Upper lobe of left lung (tissue), 6 donors: ENCODE measurements around the gene LRRC23. TPM values are rescaled to one million over a fixed set of nuclear protein-coding genes. Genes with fewer than 3 reads are reported as not detected.

ENCODE experiments used
- ATAC-seq, 2 donors: fragments of 200-7000 bp; cut with Tn5 transposase; one replicate each; pipeline ENCODE4 v1.9.1; 2022; ENCODE audit warnings: mild to moderate bottlenecking in 2 of 2, moderate library complexity in 2 of 2; ENCODE audit not compliant: low FRiP score in 2 of 2
- DNase-seq, 2 donors: peaks; one replicate each; pipeline ENCODE4 v3.0.0-alpha.2; 2019 to 2020
- H3K27ac ChIP-seq, 4 donors: fragments of 200-600 bp; sonication (generic); one replicate each; pipeline ENCODE4 v1.5.1; 2016 to 2019
- H3K27me3 ChIP-seq, 4 donors: fragments of 200-600 bp; sonication (generic); one replicate each; pipeline ENCODE4 v1.5.1; 2017 to 2019
- H3K36me3 ChIP-seq, 4 donors: fragments of 200-600 bp; sonication (generic); one replicate each; pipeline ENCODE4 v1.5.1; 2016 to 2019
- H3K4me1 ChIP-seq, 4 donors: fragments of 200-600 bp; sonication (generic); one replicate each; pipeline ENCODE4 v1.5.1; 2018 to 2019
- H3K4me3 ChIP-seq, 4 donors: fragments of 200-600 bp; sonication (generic); one replicate each; pipeline ENCODE4 v1.5.1; 2017 to 2019; ENCODE audit warnings: mild to moderate bottlenecking in 2 of 4, moderate library complexity in 1 of 4
- H3K9me3 ChIP-seq, 4 donors: fragments of 200-600 bp; sonication (generic); one replicate each; pipeline ENCODE4 v1.5.1; 2018 to 2019
- CTCF ChIP-seq, 6 experiments: fragments of 450-650 bp in 4 of 6; fragments of 200-600 bp in 2 of 6; sonication (generic) in 2 of 6; IDR thresholded peaks; one replicate each; pipeline ENCODE4 v1.5.1; 2016 to 2019; ENCODE audit warnings: antibody characterized with exemption in 6 of 6
- EP300 ChIP-seq, 4 donors: sonication (generic); formaldehyde crosslinking; IDR thresholded peaks; one replicate each; pipeline ENCODE4 v1.5.1; 2017; ENCODE audit warnings: antibody characterized with exemption in 4 of 4, control low read depth in 2 of 4
- POLR2A ChIP-seq, 4 donors: fragments of 450-650 bp; IDR thresholded peaks; one replicate each; pipeline ENCODE4 v1.5.1; 2016 to 2017; ENCODE audit warnings: antibody characterized with exemption in 4 of 4, mild to moderate bottlenecking in 2 of 4
- POLR2AphosphoS5 ChIP-seq, 2 donors: sonication (generic); formaldehyde crosslinking; IDR thresholded peaks; one replicate each; pipeline ENCODE4 v1.5.1; 2017; ENCODE audit warnings: antibody characterized with exemption in 2 of 2
- WGBS, 2 donors: methylation state at CpG; one replicate each; pipeline ENCODE4 v1.1.5; 2017 to 2018; 5-methylcytosine and 5-hydroxymethylcytosine counted together
- total RNA-seq, 6 donors: library from RNA; depleted of rRNA in 4 of 6; stranded (reverse); fragments of >200 nt in 4 of 6; gene quantifications; one replicate each; pipeline versions ENCODE4 v1.1.0 to v1.2.1, GENCODE V29; 2016 to 2021
- donor health status: DM: no; HTN: no; CAD: no; lungs with moderate emphysema.
- donor health status: DM: no; HTN: yes; CAD: no; lungs with severe emphysema.

Gene LRRC23
- total RNA-seq, 6 donors from 2014 or later: 12.0 to 83.2 (median 29.1) TPM

DNA sequence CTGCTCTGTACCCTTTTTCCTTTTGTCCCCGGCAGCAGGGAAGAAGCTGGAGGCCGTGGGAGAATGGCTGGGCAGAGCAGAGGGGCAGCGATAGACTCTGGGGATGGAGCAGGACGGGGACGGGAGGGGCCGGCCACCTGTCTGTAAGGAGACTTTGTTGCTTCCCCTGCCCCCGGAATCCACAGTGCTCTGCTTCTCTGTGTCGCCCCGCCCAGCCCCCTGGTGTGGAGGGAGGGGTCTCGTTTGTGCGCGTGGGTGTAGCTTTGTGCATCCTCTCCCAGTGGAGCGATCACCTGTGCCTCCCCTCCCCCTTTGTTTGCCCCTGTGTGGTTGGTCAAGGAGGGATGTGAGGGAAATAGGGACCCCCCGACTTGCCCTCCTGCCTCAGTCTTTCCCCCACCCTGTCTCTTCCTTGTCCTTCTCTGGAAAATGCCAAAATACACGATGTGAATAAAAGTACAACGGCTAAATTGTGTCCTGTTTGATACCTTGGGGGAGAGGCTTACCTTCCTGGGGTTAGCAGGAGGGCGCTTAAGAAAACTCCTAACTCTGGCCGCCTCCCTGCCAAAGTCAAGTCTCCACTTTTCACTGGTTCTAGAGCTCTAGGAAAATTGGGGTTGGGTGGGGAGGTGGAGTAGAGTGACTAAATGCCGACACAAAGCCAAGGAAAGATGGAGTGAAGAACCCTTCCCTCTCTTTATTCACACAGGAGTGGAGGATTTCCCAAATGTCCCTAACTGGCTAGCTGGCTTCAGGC lies 38.3 kb upstream of the LRRC23 start:
- peaks cover 33 to 43% (median 37%) of the 10 kb centered on the region in 4 donors for H3K4me1 ChIP-seq
- TF ChIP-seq CTCF (IDR thresholded peaks at IDR 0.05) (no peak), EP300 (IDR thresholded peaks at IDR 0.05) (no peak), POLR2AphosphoS5 (IDR thresholded peaks at IDR 0.05) (no peak), POLR2A (IDR thresholded peaks at IDR 0.05) (no peak)
- peak overlapping the region; percentile 93 to 97 (median 96) for H3K27ac ChIP-seq
- peaks cover 17 to 70% (median 46%) of the 10 kb centered on the region in 4 donors for H3K36me3 ChIP-seq
- ATAC-seq: no peak
- no peaks in the 10 kb centered on the region for H3K9me3 ChIP-seq
- WGBS, 2 donors: 79 to 85% methylated on average over 18 to 19 of the region's 19 CpGs
- DNase-seq: peak in 1 of 2 donors; percentile 62
- no peaks in the 10 kb centered on the region for H3K27me3 ChIP-seq
- H3K4me3 ChIP-seq: peak overlapping the region in 3 of 4 donors; percentile 93 to 100 (median 99)

- Histone ChIP-seq H3K9me3 (no peaks in the 10 kb centered on the region), H3K4me1 (peaks cover 39 to 49% (median 43%) of the 10 kb centered on the region in 4 donors), H3K4me3 (peak overlapping the region; percentile 53 to 100 (median 96)), H3K27ac (peak overlapping the region; percentile 93 to 97 (median 96)), H3K27me3 (no peaks in the 10 kb centered on the region), H3K36me3 (peaks cover 10 to 65% (median 40%) of the 10 kb centered on the region in 4 donors)
- TF ChIP-seq CTCF (IDR thresholded peaks at IDR 0.05) (peak in 1 of 6 experiments; percentile 11), EP300 (IDR thresholded peaks at IDR 0.05) (no peak)
- ATAC-seq (peak; percentile 1 to 3), DNase-seq (peak; percentile 44 to 77)
- 0 to 3% methylated on average over 1 to 30 of the region's 33 CpGs for WGBS, 2 donors
These were observed 37.7 kb upstream of the LRRC23 start for GRCh38 chr12:6866920-6867412.

- TF ChIP-seq POLR2AphosphoS5 (IDR thresholded peaks at IDR 0.05) (peak; percentile 98 to 100), CTCF (IDR thresholded peaks at IDR 0.05) (peak in 2 of 6 experiments; percentile 13 to 22), POLR2A (IDR thresholded peaks at IDR 0.05) (peak; percentile 96 to 99 (median 97)), EP300 (IDR thresholded peaks at IDR 0.05) (peak in 1 of 4 donors; percentile 32)
- DNase-seq: peak; percentile 88 to 96
- WGBS, 2 donors: 0 to 1% methylated on average over 41 to 52 of the region's 86 CpGs
- H3K27me3 ChIP-seq: no peaks in the 10 kb centered on the region
- peaks cover 8 to 59% (median 37%) of the 10 kb centered on the region in 4 donors for H3K36me3 ChIP-seq
- ATAC-seq: peak; percentile 88 to 93
- H3K27ac ChIP-seq: peak within 1 kb of the TSS; percentile 93 to 97 (median 96)
- H3K4me1 ChIP-seq: peaks cover 42 to 56% (median 46%) of the 10 kb centered on the region in 4 donors
- no peaks in the 10 kb centered on the region for H3K9me3 ChIP-seq
- H3K4me3 ChIP-seq: peak within 1 kb of the TSS; percentile 70 to 100 (median 96)
These were observed 37.0 kb upstream of the LRRC23 start, which contains the start of gene TPI1 for GRCh38 chr12:6867413-6868210. TSS of gene TPI1 (plus strand) at chr12:6867531. CDS start at chr12:6867567, 36 bp downstream.

- H3K27ac ChIP-seq: peak overlapping the region; percentile 93 to 97 (median 96)
- peak in 1 of 2 donors; percentile 0 for ATAC-seq
- TF ChIP-seq CTCF (IDR thresholded peaks at IDR 0.05) (no peak), POLR2A (IDR thresholded peaks at IDR 0.05) (no peak), POLR2AphosphoS5 (IDR thresholded peaks at IDR 0.05) (no peak), EP300 (IDR thresholded peaks at IDR 0.05) (no peak)
- H3K4me3 ChIP-seq: peak overlapping the region; percentile 70 to 100 (median 96)
- H3K9me3 ChIP-seq: no peaks in the 10 kb centered on the region
- DNase-seq: no peak
- peaks cover 42 to 58% (median 46%) of the 10 kb centered on the region in 4 donors for H3K4me1 ChIP-seq
- 12 to 13% methylated on average over 21 to 22 of the region's 22 CpGs for WGBS, 2 donors
- peaks cover 4 to 50% (median 31%) of the 10 kb centered on the region in 4 donors for H3K36me3 ChIP-seq
- no peaks in the 10 kb centered on the region for H3K27me3 ChIP-seq
These were observed 36.2 kb upstream of the LRRC23 start for GRCh38 chr12:6868211-6869048.
